DND-41 (cell line): ENCODE data around the gene CTDSP2.

ENCODE experiments used
- ATAC-seq: fragments of 200-7000 bp; cut with Tn5 transposase; 3 replicates; pipeline ENCODE4 v1.9.1; 2021; ENCODE audit warnings: low read depth; ENCODE audit not compliant: insufficient read depth
- DNase-seq: peaks from one replicate; pipeline ENCODE4 v3.0.0-alpha.2; 2020
- H2AFZ ChIP-seq: 2 replicates; pipeline ENCODE4 v1.6.0; 2012; ENCODE audit warnings: low read depth, low read length
- H3K27ac ChIP-seq: 2 replicates; pipeline ENCODE4 v1.5.1; 2012; ENCODE audit warnings: low read length, inconsistent platforms
- H3K27me3 ChIP-seq: fragments of 200-600 bp; sonication (generic); 2 replicates; pipeline ENCODE4 v1.6.0; 2012; ENCODE audit warnings: low read length, mild to moderate bottlenecking, inconsistent platforms; ENCODE audit not compliant: insufficient read depth, poor library complexity
- H3K36me3 ChIP-seq: 2 replicates; pipeline ENCODE4 v1.5.1; 2012; ENCODE audit warnings: low read length, inconsistent platforms; ENCODE audit not compliant: insufficient read depth
- H3K4me1 ChIP-seq: 2 replicates; pipeline ENCODE4 v1.5.1; 2012; ENCODE audit warnings: mild to moderate bottlenecking, low read length; ENCODE audit not compliant: insufficient read depth
- H3K4me2 ChIP-seq: 2 replicates; pipeline ENCODE4 v1.6.0; 2012; ENCODE audit warnings: mild to moderate bottlenecking, moderate library complexity, low read length, inconsistent platforms; ENCODE audit not compliant: insufficient read depth
- H3K4me3 ChIP-seq, 2 experiments: fragments of 200-600 bp in 1 of 2; shearing (Covaris generic) in 1 of 2; 2 replicates each; pipeline ENCODE4 v1.5.1; 2012 to 2016; ENCODE audit warnings: inconsistent platforms in 2 of 2, low read length in 2 of 2, mild to moderate bottlenecking in 2 of 2, low read depth in 1 of 2, moderate library complexity in 1 of 2
- H3K79me2 ChIP-seq: 2 replicates; pipeline ENCODE4 v1.6.0; 2012; ENCODE audit warnings: low read length, inconsistent platforms; ENCODE audit not compliant: insufficient read depth
- H3K9ac ChIP-seq: 2 replicates; pipeline ENCODE4 v1.6.0; 2012; ENCODE audit warnings: low read depth, mild to moderate bottlenecking, inconsistent platforms, low read length, moderate library complexity
- H3K9me3 ChIP-seq: 2 replicates; pipeline ENCODE4 v1.5.1; 2012; ENCODE audit warnings: low read length, moderate library complexity, mild to moderate bottlenecking, inconsistent platforms; ENCODE audit not compliant: insufficient read depth, severe bottlenecking
- H4K20me1 ChIP-seq: 2 replicates; pipeline ENCODE4 v1.6.0; 2012; ENCODE audit warnings: low read length; ENCODE audit not compliant: insufficient read depth
- EZH2 ChIP-seq: IDR thresholded peaks from 3 replicates; pipeline ENCODE4 v1.6.1; 2012; ENCODE audit warnings: borderline replicate concordance, low read depth, mild to moderate bottlenecking, moderate library complexity, low read length, inconsistent platforms; ENCODE audit not compliant: severe bottlenecking
- TF ChIP-seq, protein P1 (sequence below): IDR thresholded peaks from 2 replicates; pipeline ENCODE4 v1.5.1; 2012; ENCODE audit warnings: borderline replicate concordance, low read length, moderate library complexity, mild to moderate bottlenecking; ENCODE audit not compliant: poor library complexity, severe bottlenecking; ENCODE audit errors: extremely low read depth

Gene CTDSP2

DNA sequence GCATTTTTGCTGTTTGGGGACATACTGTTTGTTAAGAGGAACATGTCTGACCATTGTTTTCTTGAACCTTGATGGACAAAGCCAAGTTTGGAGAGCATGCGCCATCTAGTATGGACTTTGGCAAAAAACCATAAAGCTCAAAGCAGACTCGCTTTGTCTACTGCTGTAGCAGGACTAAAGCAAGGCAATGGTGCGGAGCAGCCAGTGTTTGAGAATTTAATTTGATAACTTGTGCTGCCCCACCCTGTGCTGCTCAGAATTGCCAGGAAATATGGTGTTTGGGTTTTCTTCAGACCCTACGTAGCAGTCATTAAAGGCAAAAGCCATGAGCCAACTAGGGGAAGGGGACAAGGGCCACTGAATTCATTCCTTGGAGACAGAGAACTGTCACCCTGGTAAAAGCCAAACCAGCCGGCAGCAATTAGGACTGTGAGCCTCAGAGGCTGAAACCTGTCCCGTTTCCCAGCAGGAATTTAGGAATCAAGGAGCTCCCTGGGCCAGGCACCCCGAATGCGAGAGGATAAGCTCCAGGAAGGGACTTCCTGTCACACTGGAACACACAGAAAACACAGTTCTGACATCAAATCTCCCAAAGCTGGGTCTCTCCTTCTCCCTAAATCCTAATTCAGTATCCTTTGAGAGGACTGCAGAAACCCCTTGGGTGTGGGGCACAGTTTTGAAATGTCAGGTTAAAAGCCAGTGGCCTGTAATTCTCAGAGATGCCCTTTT lies 29.1 kb downstream of the CTDSP2 start:
- TF ChIP-seq EZH2 = no peak
- TF ChIP-seq, protein P1, sequence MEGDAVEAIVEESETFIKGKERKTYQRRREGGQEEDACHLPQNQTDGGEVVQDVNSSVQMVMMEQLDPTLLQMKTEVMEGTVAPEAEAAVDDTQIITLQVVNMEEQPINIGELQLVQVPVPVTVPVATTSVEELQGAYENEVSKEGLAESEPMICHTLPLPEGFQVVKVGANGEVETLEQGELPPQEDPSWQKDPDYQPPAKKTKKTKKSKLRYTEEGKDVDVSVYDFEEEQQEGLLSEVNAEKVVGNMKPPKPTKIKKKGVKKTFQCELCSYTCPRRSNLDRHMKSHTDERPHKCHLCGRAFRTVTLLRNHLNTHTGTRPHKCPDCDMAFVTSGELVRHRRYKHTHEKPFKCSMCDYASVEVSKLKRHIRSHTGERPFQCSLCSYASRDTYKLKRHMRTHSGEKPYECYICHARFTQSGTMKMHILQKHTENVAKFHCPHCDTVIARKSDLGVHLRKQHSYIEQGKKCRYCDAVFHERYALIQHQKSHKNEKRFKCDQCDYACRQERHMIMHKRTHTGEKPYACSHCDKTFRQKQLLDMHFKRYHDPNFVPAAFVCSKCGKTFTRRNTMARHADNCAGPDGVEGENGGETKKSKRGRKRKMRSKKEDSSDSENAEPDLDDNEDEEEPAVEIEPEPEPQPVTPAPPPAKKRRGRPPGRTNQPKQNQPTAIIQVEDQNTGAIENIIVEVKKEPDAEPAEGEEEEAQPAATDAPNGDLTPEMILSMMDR = no peak
- ATAC-seq (no peak), DNase-seq (no peak)
- Histone ChIP-seq H3K4me1 (no peaks in the 10 kb centered on the region), H3K79me2 (no peaks in the 10 kb centered on the region), H3K27me3 (no peaks in the 10 kb centered on the region), H3K4me3 (no peak overlapping the region), H3K4me2 (no peak overlapping the region), H3K27ac (no peak overlapping the region), H4K20me1 (0 out of 2 replicates have a peak, but pooled peaks cover 3% of the 10 kb centered on the region), H3K9me3 (no peaks in the 10 kb centered on the region), H3K9ac (no peak overlapping the region), H3K36me3 (peaks cover 15% of the 10 kb centered on the region), H2AFZ (no peak overlapping the region)

DNA sequence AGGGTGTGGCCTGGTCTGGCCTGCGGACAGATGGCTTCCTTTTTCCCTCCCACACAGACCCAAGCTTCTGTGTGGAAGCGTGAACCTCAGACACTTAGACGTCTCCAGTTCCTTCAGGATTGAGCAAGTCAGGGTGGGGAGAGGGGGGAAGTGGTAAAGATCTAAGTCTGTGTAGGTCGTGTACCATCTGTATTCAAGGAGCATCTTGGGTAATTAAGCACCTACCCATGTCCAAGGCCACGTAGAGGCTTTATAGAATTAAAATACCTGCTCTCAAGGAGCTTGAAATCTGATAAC lies 29.7 kb downstream of the CTDSP2 start:
- Histone ChIP-seq H3K27me3 (no peaks in the 10 kb centered on the region), H3K4me1 (no peaks in the 10 kb centered on the region), H3K4me2 (no peak overlapping the region), H3K9ac (no peak overlapping the region), H4K20me1 (0 out of 2 replicates have a peak, but pooled peaks cover 3% of the 10 kb centered on the region), H3K27ac (no peak overlapping the region), H3K36me3 (peaks cover 8% of the 10 kb centered on the region), H3K9me3 (no peaks in the 10 kb centered on the region), H3K4me3 (no peak overlapping the region), H3K79me2 (no peaks in the 10 kb centered on the region), H2AFZ (no peak overlapping the region)
- DNase-seq (no peak), ATAC-seq (no peak)
- no peak for TF ChIP-seq EZH2
- TF ChIP-seq, protein P1 = no peak

DNA sequence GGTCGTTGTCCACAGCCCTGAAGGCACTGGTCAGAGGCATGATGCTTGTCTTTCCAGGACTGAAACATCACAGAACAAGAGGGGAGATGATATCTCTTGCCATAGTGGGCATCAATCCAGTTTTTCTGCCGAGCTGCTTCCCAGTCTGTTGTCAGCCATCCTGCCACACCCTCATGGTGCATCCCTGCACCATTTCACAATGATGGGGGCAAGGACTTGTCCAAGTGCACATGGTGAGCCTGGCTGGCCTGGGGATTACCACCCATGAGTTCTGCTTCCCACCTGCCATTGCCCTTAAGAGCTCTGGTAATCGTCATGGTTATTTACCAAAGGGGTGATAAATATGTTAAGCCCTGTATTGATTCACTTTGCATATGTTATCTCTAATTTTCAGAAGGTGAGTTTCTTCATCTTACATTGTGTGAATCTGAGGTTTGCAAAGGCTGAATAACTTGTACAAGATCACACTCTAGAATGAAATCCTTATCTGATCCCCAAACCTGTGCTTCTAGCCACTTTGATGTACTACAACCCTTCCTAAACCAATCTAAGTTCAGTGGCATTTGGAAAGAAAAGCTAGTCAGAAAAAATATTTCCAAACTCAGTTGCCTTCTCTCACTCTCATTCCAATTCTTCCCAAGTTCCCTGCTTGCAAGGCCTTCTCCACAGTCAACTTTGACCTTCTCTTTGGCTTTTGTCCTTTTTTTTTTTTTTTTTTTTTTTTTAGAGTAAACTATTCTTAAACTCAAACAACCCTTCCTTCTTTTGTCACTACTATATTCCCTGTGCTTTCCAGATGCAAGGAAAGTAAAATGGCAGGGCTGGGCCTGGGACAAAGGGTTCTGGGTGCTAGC lies 30.3 kb downstream of the CTDSP2 start:
- no peak overlapping the region for H2AFZ ChIP-seq
- H3K9ac ChIP-seq = no peak overlapping the region
- H3K9me3 ChIP-seq = no peaks in the 10 kb centered on the region

More for the DNA sequence above, 30.3 kb downstream of the CTDSP2 start:
- TF ChIP-seq EZH2 = no peak
- TF ChIP-seq, protein P1 = no peak
- DNase-seq (no peak), ATAC-seq (no peak)
- no peaks in the 10 kb centered on the region for H3K4me1 ChIP-seq
- no peak overlapping the region for H3K4me3 ChIP-seq
- H3K36me3 ChIP-seq = peaks cover 3% of the 10 kb centered on the region; the same call in 1 of the 2 replicates
- H3K27ac ChIP-seq = no peak overlapping the region
- no peaks in the 10 kb centered on the region for H3K27me3 ChIP-seq
- H3K79me2 ChIP-seq = no peaks in the 10 kb centered on the region
- 0 out of 2 replicates have a peak, but pooled peaks cover 3% of the 10 kb centered on the region for H4K20me1 ChIP-seq
- no peak overlapping the region for H3K4me2 ChIP-seq
